ENCODE results near the gene SLC9A3.
A peak's percentile ranks its signal among the peaks of the same experiment; 100 is the strongest.

SLC9A3 gene

DNA sequence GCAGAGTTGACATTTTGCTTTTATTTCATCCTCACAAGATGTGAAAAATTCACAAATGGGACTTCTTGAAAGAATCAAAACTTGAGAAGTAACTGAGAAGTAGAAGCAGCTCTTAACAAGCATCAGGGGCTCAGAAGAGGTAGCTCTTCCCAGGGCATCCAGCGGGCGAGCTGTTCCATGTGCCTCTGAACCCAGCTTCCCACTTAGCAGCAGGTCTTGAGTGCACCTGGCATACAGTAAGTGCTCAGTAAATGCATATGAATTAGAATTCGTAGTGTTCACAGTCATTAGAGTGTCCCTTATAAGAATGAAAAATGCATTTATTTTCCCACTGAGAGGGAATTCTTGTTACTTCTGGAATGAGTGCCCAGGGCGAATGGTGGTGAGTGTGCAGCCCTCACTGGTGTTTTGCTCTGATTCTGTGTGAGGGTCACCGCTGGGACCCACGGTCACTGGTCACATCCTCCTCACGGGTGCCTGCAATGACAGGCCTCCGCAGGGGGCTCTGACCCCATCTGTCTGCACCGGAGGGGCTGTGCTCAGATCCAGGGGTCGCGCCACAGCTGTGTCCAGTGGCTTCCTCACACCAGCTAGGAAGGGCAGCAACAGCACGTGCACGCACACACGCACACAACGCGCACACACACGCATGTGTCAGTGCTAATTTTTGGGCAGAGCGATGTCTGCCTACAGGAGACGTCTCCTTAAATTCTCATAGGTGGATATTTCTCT is 54.3 kb downstream of the SLC9A3 start:
- H3K4me3 ChIP-seq = no peak overlapping the region
- no peak overlapping the region for H3K27ac ChIP-seq

DNA sequence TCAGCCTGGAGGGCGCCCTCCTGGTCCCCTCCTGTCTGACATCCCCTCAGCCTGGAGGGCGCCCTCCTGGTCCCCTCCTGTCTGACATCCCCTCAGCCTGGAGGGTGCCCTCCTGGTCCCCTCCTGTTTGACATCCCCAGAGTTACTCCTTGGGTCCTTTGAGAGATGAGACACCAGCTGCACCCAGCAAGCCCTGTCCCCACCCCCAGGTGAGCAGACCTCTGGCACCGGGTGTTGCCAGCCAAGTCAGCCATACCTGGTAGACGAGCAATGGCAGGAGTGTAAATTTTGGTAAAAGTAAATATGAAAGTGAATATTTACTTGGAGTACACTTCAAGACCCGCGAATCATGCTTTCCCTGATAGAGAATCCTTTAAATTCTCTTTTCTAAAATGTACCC is 55.8 kb downstream of the SLC9A3 start:
- H3K4me3 ChIP-seq = no peak overlapping the region
- H3K27ac ChIP-seq = no peak overlapping the region

GRCh38 chr5:466661-467310 is 57.5 kb downstream of the SLC9A3 start:
- no peak overlapping the region for H3K4me3 ChIP-seq
- no peak overlapping the region for H3K27ac ChIP-seq

GRCh38 chr5:465591-466403 is 58.5 kb downstream of the SLC9A3 start:
- Histone ChIP-seq H3K4me3 (peak overlapping the region in 3 of 7 experiments; percentile 4 to 34 (median 9)), H3K27ac (peak overlapping the region in 11 of 21 experiments; percentile 24 to 76 (median 67))

- H3K4me3 ChIP-seq = peak overlapping the region in 4 of 7 experiments; percentile 4 to 34 (median 14)
- peak overlapping the region in 11 of 21 experiments; percentile 24 to 76 (median 67) for H3K27ac ChIP-seq
These were observed 59.2 kb downstream of the SLC9A3 start for GRCh38 chr5:464843-465590.

DNA sequence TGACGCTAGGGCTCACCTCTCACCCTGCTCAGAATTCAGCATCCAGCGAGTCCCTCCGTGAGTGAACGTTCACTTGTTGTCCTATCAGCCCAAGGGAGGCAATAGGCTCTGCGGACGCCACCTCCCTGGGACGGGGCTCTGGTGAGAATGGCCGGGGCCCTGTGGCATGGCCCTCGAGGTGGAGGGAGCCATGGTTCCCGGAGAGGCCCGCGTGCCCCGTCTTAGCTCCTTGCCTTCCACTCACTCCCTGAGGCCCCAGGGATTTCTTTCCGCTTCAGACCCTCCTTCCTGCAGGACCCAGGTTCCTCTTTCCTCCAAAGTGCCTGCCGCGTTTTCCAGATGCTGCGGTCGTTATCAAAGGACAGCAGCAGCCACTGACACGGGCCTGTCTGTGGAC is 59.8 kb downstream of the SLC9A3 start:
- Histone ChIP-seq H3K27ac (peak overlapping the region in 8 of 21 experiments; percentile 29 to 75 (median 66)), H3K4me3 (peak overlapping the region in 4 of 7 experiments; percentile 4 to 34 (median 14))

DNA sequence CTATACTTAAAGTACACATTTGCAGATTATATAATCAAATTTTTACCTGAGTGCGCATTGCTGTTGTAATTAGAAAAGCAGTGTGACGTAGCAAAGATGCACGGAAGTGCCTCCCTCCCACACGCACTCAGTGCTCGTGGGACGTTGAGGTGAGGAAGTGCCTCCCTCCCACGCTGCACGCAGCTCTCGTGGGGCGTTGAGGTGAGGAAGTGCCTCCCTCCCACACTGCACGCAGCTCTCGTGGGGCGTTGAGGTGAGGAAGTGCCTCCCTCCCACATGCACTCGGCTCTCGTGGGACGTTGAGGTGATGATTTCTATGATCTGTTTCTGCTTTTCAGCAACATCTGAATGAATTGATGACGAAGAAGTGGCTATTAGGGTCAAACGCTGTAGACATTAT is 60.3 kb downstream of the SLC9A3 start:
- no peak overlapping the region for H3K27ac ChIP-seq
- H3K4me3 ChIP-seq = no peak overlapping the region

- peak overlapping the region in 1 of 21 experiments; percentile 3 for H3K27ac ChIP-seq
- H3K4me3 ChIP-seq = no peak overlapping the region
These were observed 60.9 kb downstream of the SLC9A3 start for GRCh38 chr5:463301-463700.

- no peak overlapping the region for H3K4me3 ChIP-seq
- no peak overlapping the region for H3K27ac ChIP-seq
These were observed 62.2 kb downstream of the SLC9A3 start for GRCh38 chr5:462051-462481.

- Histone ChIP-seq H3K4me3 (no peak overlapping the region), H3K27ac (peak overlapping the region in 2 of 21 experiments; percentile 74 to 76)
These were observed 64.0 kb downstream of the SLC9A3 start for GRCh38 chr5:460273-460625.

GRCh38 chr5:459562-460272 is 64.5 kb downstream of the SLC9A3 start:
- H3K4me3 ChIP-seq = no peak overlapping the region
- peak overlapping the region in 10 of 21 experiments; percentile 1 to 76 (median 44) for H3K27ac ChIP-seq

DNA sequence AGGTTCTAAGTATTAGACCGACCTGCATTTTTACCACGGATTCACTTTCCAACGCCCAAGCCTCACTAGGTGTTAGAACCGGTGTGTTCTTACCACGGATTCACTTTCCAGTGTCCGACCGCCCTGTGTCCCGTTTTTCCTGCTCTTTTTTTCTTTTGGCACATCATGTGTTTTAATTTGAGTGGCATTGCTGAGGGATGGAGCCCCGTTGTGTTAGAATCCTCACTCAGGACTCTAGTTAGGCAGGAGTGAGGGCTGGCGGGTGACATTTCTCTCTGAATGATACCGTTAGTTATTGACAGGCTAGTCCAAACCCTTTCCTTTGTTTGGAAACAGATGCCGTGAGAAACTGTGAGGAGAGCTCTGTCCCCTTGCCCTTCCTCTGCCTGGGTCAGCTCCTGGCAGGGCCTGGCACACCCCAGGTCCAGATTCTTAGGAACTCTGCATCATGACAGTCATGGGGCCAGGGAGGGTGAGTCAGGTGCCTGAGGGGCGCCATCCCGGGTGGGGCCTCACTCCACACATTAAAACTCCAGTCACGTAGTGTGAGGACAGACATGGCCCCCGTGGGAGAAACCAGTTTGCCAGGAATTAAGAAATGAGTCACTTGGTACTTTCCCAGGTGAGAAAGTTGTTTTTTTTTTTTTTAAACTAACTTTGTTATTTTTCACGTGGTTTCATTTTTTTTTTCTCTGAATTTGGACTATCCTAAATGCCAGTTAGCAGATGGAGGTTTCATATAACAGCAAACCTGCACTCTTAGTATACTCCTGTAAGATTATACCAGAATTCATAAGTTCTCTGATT is 65.5 kb downstream of the SLC9A3 start:
- Histone ChIP-seq H3K4me3 (no peak overlapping the region), H3K27ac (peak overlapping the region in 15 of 21 experiments; percentile 1 to 80 (median 57))

DNA sequence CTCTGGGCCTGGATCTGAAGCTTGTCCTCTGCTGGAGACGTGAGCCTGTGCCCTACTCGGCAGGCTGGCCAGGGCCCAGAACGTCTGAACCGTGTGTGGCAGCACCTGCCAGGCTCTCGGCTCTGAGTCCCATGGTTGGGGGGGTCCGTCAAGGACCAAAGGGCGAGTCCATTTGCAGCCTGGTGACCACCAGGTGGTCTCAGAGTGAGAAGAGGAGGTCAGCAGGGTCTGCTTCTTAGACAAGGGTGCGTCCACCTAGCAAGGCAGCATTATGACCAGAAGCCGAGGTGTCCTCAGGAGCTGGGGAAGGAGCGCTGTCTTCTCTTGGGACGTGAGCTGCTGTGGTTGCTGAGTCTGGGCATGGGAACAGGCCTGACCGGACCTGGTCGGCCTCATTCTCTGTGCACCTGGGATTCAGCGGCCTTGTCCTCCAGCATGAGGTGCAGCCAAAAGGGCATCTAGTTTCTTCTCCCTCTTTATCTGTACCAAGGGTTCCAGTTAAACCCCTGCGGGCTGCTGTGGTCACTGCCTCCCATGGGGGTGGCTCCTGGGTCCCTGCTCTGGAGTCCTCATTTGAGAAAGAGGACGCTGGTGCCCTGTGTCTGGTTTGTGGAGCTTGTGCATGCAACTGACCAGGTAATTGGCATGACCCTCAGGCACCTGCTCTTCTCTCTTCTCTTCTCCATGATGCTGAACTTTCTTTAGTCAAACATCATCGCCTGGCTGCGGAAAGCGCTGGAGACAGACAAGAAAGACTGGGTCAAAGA is 66.9 kb downstream of the SLC9A3 start:
- H3K4me3 ChIP-seq = no peak overlapping the region
- peak overlapping the region in 1 of 21 experiments; percentile 59 for H3K27ac ChIP-seq

- no peak overlapping the region for H3K4me3 ChIP-seq
- no peak overlapping the region for H3K27ac ChIP-seq
These were observed 67.7 kb downstream of the SLC9A3 start for GRCh38 chr5:456351-457194.

DNA sequence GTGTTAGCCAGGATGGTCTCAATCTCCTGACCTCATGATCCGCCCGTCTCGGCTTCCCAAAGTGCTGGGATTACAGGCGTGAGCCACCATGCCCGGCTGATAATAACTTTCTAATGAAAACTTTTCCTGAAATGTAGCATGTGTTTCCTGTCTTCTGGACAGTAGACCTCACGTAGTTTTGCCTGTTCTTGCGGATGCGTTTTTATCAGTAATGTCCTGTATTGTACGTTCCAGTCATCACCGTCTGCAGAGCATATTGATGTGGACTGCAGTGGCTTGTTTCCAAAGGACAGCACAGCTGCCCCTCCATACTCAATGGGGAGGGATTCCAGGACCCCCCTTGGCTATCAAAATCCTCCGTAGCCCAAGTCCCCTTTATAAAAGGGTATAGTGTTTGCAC is 68.4 kb downstream of the SLC9A3 start:
- no peak overlapping the region for H3K27ac ChIP-seq

DNA sequence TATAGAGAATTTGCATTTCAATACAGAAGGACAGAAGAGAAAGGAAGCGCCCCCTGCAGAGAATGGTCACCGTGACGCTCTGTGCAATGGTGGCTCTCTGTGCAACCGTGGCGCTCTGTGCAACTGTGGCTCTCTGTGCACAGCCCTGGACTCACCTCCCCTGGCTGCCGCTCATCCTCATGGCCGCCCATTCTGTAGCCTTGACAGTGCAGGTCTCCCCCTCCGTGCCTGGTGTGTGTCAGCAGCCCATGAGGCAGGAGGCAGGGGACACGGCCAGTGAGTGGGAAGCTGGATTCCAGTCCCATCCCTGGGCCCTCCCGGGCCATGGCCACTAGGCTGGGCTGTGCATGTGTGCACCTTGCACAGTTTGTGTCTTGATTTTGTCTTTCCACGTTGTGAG is 69.3 kb downstream of the SLC9A3 start:
- Histone ChIP-seq H3K27ac (no peak overlapping the region), H3K4me3 (no peak overlapping the region)

More for the DNA sequence above, 68.4 kb downstream of the SLC9A3 start:
- H3K4me3 ChIP-seq = no peak overlapping the region
